PC-3 (cell line): Measurements from ENCODE around the gene PYGM. TPM values are rescaled to one million over a fixed set of nuclear protein-coding genes. Genes with fewer than 3 reads are reported as not detected.

Experiments
- ATAC-seq: fragments of 200-7000 bp; cut with Tn5 transposase; 2 replicates; pipeline ENCODE4 v1.9.1; 2020; ENCODE audit warnings: mild to moderate bottlenecking, moderate library complexity
- BruUV-seq: library from RNA; stranded (reverse); fragments of 400-500 nt; replicated peaks from 2 replicates; lab custom pipeline; 2021; lab: Mats Ljungman, UMichigan
- CTCF ChIA-PET: fragments of 300-600 bp; sonication (Branson Sonifier 250); formaldehyde crosslinking; loops from one replicate; lab custom pipeline; 2022; ENCODE audit warnings: antibody characterized with exemption; lab: Charles Lee
- POLR2A ChIA-PET: fragments of 300-600 bp; sonication (Branson Sonifier 250); formaldehyde crosslinking; loops from one replicate; lab custom pipeline; 2022; ENCODE audit warnings: antibody characterized with exemption; ENCODE audit not compliant: unreplicated experiment; lab: Charles Lee
- DNase-seq: peaks from one replicate; pipeline ENCODE4 v3.0.0-alpha.2; 2015
- H2AFZ ChIP-seq: fragments of 300-600 bp; sonication (generic); 2 replicates; pipeline ENCODE4 v1.6.0; 2016; ENCODE audit warnings: antibody characterized with exemption, low read length
- H3F3A ChIP-seq: fragments of 300-600 bp; sonication (generic); one replicate; pipeline ENCODE4 v1.6.0; 2017; ENCODE audit warnings: antibody characterized with exemption, low read length, control low read depth, mild to moderate bottlenecking; ENCODE audit not compliant: unreplicated experiment
- H3K27ac ChIP-seq: fragments of 300-600 bp; sonication (generic); 2 replicates; pipeline ENCODE4 v1.5.1; 2016; ENCODE audit warnings: mild to moderate bottlenecking, low read length
- H3K27me3 ChIP-seq: fragments of 300-600 bp; sonication (generic); 2 replicates; pipeline ENCODE4 v1.6.1; 2016; ENCODE audit warnings: low read length, mixed read lengths
- H3K36me3 ChIP-seq: fragments of 300-600 bp; sonication (generic); 2 replicates; pipeline ENCODE4 v1.6.1; 2016; ENCODE audit warnings: low read depth, mixed run types, low read length, mixed read lengths
- H3K4me1 ChIP-seq: fragments of 300-600 bp; sonication (generic); 2 replicates; pipeline ENCODE4 v1.5.1; 2016; ENCODE audit warnings: low read length; ENCODE audit not compliant: insufficient read depth
- H3K4me2 ChIP-seq: fragments of 300-600 bp; sonication (generic); 2 replicates; pipeline ENCODE4 v1.6.0; 2016; ENCODE audit warnings: low read length
- H3K4me3 ChIP-seq: fragments of 300-600 bp; sonication (generic); 2 replicates; pipeline ENCODE4 v1.5.1; 2016; ENCODE audit warnings: mild to moderate bottlenecking, low read length, mixed read lengths
- H3K79me2 ChIP-seq: fragments of 300-600 bp; sonication (generic); 2 replicates; pipeline ENCODE4 v1.6.1; 2017; ENCODE audit warnings: low read length, mixed read lengths
- H3K9ac ChIP-seq: fragments of 300-600 bp; sonication (generic); 2 replicates; pipeline ENCODE4 v1.6.0; 2016; ENCODE audit warnings: mild to moderate bottlenecking, low read length
- H3K9me2 ChIP-seq: fragments of 300-600 bp; sonication (generic); replicated peaks from 2 replicates; pipeline ENCODE4 v1.6.1; 2016; ENCODE audit warnings: mixed run types, low read length, mixed read lengths
- H3K9me3 ChIP-seq: fragments of 300-600 bp; sonication (generic); 2 replicates; pipeline ENCODE4 v1.6.1; 2016; ENCODE audit warnings: low read length, mixed read lengths
- H4K20me1 ChIP-seq: fragments of 300-600 bp; sonication (generic); 2 replicates; pipeline ENCODE4 v1.6.1; 2016; ENCODE audit warnings: low read length, mixed read lengths
- CTCF ChIP-seq: fragments of 300-600 bp; sonication (generic); conservative IDR thresholded peaks from 2 replicates; pipeline ENCODE4 v1.5.1; 2017; ENCODE audit warnings: antibody characterized with exemption, low read depth, mild to moderate bottlenecking, low read length
- EZH2 ChIP-seq: fragments of 300-600 bp; sonication (generic); IDR thresholded peaks from one replicate; pipeline ENCODE4 v1.6.1; 2017; ENCODE audit warnings: antibody characterized with exemption, mild to moderate bottlenecking, low read length; ENCODE audit not compliant: unreplicated experiment
- EZH2phosphoT487 ChIP-seq: fragments of 300-600 bp; sonication (generic); IDR thresholded peaks from 2 replicates; pipeline ENCODE4 v1.6.1; 2018; ENCODE audit warnings: mild to moderate bottlenecking, antibody characterized with exemption, low read length, borderline replicate concordance
- intact Hi-C: fragments of 100-400 bp; cut with micrococcal nuclease; formaldehyde crosslinking; loops from 2 replicates; pipeline ENCODE4 v1.9.0; 2023
- total RNA-seq: library from RNA; depleted of rRNA; stranded (reverse); fragments of >200 nt; gene quantifications from 2 replicates; pipeline ENCODE4 v1.2.3, GENCODE V29; 2014

The PYGM gene
- total RNA-seq, 1 experiment from 2014 or later = 0.95 TPM

- H4K20me1 ChIP-seq = no peaks in the 10 kb centered on the region
- no peak for ATAC-seq
- no peaks in the 10 kb centered on the region for H3K27me3 ChIP-seq
- ChIA-PET POLR2A (no interaction called here), CTCF (interaction anchor here (0.6 to 1.0 kb wide), 6 partner anchors 10 to 323 kb away, joined by 3 to 5 read pairs (median 3); partner anchors contain the start of genes SF1 and TM7SF2)
- no peaks in the 10 kb centered on the region for H3K4me1 ChIP-seq
- H3K4me2 ChIP-seq = no peak overlapping the region
- no peaks in the 10 kb centered on the region for H3K9me2 ChIP-seq
- H3K36me3 ChIP-seq = no peaks in the 10 kb centered on the region; the same call in 1 of the 2 replicates
- no peak overlapping the region for H2AFZ ChIP-seq
- H3F3A ChIP-seq = no peaks in the 10 kb centered on the region
- no peak overlapping the region for H3K4me3 ChIP-seq
- intact Hi-C loops = no loop called here
- no peak overlapping the region for H3K27ac ChIP-seq
- no peaks in the 10 kb centered on the region for H3K9me3 ChIP-seq
- no TSS peak for BruUV-seq
- TF ChIP-seq EZH2 (no peak), EZH2phosphoT487 (no peak)
- no peak for DNase-seq
- no peak overlapping the region for H3K9ac ChIP-seq
- no peaks in the 10 kb centered on the region for H3K79me2 ChIP-seq
Observed at GRCh38 chr11:64788321-64789215, 28.8 kb upstream of the PYGM start.

DNA sequence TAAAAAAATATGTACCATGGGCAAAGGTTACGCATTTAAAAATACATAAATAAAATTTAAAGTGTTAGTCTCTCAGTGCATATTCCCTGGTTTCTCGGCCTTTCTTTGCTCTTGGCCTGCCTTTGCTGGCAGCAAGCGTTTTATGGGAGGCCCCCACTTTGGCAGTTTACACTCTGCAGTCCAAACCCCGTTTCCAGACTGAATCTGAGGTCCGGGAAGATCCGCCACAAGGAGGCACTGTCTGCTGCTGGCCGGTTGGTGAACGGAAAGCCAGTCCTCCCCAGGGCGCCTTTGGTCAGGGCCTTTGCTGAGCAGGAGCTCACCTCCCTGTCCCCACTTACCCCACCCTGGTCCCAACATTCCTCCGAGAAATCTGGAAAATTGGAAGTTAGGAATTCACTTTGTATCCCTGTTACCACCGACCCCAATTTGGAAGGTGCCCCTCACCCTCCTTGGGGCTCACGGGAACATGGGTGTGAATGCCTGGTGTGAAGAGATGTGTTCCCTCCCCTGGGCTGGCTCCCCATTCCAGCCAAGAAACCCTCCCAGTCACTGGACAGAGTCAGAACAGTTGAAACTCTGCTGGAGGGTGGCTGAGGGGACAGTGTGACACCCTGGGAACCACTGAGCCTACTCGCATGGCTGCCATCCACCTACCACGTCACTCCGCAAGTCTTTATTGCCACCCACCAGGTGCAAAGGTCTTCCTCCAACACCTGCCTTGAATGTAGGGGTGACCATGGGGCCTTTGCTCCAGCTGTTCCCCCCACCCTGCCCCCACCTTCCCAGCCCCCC is 27.9 kb upstream of the PYGM start:
- intact Hi-C loops = no loop called here
- no peaks in the 10 kb centered on the region; the same call in 1 of the 2 replicates for H3K36me3 ChIP-seq
- no peaks in the 10 kb centered on the region for H3K27me3 ChIP-seq
- H2AFZ ChIP-seq = no peak overlapping the region
- BruUV-seq = no TSS peak
- no peaks in the 10 kb centered on the region for H3K4me1 ChIP-seq
- H3K4me2 ChIP-seq = no peak overlapping the region
- ATAC-seq (peak; percentile 76), DNase-seq (peak; percentile 64)
- no peak overlapping the region for H3K27ac ChIP-seq
- H3F3A ChIP-seq = no peaks in the 10 kb centered on the region
- H3K9ac ChIP-seq = no peak overlapping the region
- TF ChIP-seq CTCF (peak; percentile 93), EZH2 (no peak), EZH2phosphoT487 (no peak)
- ChIA-PET CTCF (interaction anchor here (0.6 to 1.0 kb wide), 5 partner anchors 9 to 112 kb away, joined by 3 to 5 read pairs (median 3); partner anchors contain the start of gene SF1), POLR2A (no interaction called here)
- no peaks in the 10 kb centered on the region for H4K20me1 ChIP-seq
- H3K4me3 ChIP-seq = no peak overlapping the region
- no peaks in the 10 kb centered on the region for H3K9me3 ChIP-seq
- H3K9me2 ChIP-seq = no peaks in the 10 kb centered on the region
- H3K79me2 ChIP-seq = no peaks in the 10 kb centered on the region

DNA sequence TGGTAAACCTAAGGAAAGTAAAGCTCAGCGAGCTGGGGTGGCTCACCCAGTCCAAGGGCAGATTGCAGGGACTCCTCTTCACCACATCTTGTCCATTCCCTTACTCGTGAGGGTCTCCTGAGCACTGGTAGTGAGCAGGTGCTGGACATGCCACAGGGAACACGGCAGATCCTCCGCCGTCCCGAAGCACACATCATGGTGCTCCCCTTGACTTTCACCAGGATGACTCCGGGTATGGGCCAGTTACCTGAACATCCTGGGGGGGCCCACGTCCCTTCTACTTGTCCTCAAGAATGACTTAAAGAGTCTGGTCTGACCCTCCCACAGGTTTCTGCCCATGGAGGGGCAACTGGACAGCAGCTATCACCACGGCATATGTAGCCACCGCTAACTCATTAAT is 26.5 kb upstream of the PYGM start:
- no peak overlapping the region for H2AFZ ChIP-seq
- H3K4me1 ChIP-seq = no peaks in the 10 kb centered on the region
- no peak for DNase-seq
- no peak for ATAC-seq
- intact Hi-C loops = no loop called here
- no peaks in the 10 kb centered on the region for H4K20me1 ChIP-seq
- H3K27me3 ChIP-seq = no peaks in the 10 kb centered on the region
- TF ChIP-seq EZH2phosphoT487 (no peak), EZH2 (no peak), CTCF (no peak)
- no peak overlapping the region for H3K4me3 ChIP-seq
- H3K9ac ChIP-seq = no peak overlapping the region
- no peaks in the 10 kb centered on the region for H3K9me2 ChIP-seq
- no TSS peak for BruUV-seq
- POLR2A ChIA-PET = no interaction called here
- no peaks in the 10 kb centered on the region for H3K79me2 ChIP-seq
- H3K27ac ChIP-seq = no peak overlapping the region
- no peak overlapping the region for H3K4me2 ChIP-seq
- H3K9me3 ChIP-seq = no peaks in the 10 kb centered on the region
- no peaks in the 10 kb centered on the region for H3F3A ChIP-seq
- H3K36me3 ChIP-seq = no peaks in the 10 kb centered on the region; the same call in 1 of the 2 replicates
- CTCF ChIA-PET = interaction anchor here (0.7 kb wide), 1 partner anchor 9 kb away, joined by 6 read pairs; no protein-coding TSS in a partner anchor
